Smooth muscle cell of the umbilical artery (primary cell): ENCODE data around the gene AJAP1. TPM values are rescaled to one million over a fixed set of nuclear protein-coding genes. Genes with fewer than 3 reads are reported as not detected.

Source experiments
- total RNA-seq: library from RNA; depleted of rRNA; stranded (reverse); fragments of >200 nt; gene quantifications from 2 replicates; pipeline ENCODE4 v1.2.3, GENCODE V29; 2014

Gene AJAP1, protein sequence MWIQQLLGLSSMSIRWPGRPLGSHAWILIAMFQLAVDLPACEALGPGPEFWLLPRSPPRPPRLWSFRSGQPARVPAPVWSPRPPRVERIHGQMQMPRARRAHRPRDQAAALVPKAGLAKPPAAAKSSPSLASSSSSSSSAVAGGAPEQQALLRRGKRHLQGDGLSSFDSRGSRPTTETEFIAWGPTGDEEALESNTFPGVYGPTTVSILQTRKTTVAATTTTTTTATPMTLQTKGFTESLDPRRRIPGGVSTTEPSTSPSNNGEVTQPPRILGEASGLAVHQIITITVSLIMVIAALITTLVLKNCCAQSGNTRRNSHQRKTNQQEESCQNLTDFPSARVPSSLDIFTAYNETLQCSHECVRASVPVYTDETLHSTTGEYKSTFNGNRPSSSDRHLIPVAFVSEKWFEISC
- not detected in 2 replicates for total RNA-seq

DNA sequence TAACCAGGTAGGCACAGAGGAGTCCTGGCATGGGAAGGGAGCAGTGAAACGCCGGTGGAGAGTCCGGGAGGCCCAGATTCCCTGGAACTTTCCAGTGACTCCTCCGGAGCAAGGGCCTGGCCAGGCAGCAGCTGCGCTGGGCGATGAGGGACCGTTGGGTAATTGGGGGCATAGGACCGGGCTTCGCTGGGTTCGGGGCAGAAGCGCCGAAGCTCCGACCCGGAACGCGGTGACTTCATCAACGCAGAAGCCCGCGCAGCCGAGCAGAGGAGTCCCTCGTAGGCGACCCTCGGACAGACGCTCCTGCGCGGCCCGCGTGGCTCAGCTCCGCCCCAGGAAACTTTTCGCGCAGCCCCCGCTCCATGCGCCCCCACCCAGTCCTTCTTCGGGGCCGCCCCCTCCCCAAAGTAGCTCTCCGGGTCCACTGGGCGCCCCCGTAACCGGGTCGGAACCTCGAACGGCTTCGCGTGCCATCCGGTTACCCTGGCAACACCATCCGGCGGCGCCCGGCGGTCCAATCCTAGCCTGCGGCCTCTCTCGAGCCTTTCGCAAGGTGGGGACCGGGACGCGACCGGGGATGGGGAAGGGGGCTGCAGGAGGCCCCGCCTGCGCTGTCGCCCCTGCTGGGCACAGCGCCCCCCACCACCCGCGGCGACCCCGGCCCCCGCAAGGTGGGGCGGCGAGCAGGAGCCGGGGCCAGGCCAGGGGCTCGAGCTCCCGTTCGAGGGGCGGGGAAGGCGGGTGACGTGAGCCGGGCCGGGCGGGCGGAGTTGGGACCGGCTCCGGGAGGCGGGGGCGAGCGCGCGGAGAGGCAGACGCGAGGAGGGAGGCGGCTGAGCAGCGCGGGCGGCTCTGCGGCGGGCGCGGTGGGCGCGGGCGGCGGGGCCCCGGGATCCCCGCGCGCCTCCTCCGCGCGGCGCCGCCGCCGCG is at the start of gene AJAP1:
TSS of gene AJAP1 (plus strand) at position 814 of the 930 bp plus-strand sequence. CDS start 817 bp downstream, outside the sequence.

